ENCODE measurements around the gene CDH4.

Gene CDH4

DNA sequence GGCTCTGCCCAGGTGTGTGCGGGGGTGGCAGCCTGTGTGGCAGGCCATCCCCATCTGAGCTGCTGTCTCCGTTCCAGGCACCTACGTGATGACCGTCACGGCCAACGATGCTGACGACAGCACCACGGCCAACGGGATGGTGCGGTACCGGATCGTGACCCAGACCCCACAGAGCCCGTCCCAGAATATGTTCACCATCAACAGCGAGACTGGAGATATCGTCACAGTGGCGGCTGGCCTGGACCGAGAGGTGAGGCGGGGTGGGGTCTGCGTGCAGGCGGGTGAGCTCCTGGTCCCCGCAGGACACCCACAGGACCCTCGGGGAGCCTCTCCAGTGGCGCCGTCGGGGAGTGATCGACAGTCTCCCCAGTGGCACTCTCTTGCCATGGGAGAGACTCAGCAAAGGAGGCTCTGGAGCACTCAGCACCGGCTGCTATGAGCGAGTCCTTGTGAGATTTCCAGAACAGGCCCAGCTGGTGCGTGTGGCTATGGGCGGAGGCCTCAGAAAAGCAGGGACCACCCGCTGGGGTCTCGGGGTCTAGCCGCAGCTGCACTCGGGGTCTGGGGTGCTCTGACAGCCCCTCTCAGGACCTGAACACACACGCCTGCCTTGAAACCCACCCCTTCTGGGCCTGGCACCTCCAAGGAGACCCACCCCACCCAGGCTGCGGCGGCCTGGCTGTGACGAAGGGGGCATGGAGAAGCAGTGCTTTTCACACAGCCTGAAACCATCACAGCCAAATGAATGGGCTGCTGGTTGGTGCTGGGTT is 621.8 kb downstream of the CDH4 start:
- DNase-seq (ENCODE audit: low spot score) (no peak), FAIRE-seq (no peak)

DNA sequence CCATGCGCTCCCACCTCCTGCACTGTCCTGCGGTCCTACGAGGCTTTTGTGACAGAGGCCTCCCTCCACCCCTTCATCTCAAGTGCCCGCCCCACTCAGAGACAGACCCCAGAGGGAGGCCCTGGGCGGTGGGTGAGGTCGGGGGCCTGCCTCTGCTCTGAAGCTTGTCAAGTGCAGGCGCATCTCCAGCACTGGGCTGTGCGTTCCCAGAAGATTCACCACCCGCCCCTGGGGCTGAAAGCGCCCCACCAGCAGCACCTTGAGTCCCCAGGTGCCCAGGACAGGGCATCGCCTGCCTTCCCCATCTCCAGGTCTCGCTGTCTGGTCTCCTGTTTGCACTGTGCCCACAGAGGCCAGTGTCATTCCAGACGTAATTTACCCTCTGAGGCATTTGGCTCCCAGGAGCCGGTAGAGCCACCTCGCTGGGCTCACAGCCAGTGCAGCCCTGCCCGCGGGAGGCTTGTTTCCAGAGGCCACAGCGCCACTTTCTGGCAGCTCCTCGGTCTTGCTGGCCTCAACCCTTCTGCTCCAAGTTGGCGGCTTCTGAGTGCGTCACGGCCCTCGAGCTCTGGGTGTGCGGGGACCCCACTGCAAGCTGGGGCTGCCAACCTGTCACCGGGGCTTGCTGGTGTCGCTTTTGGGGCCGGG is 622.5 kb downstream of the CDH4 start:
- no peak for FAIRE-seq
- no peak for DNase-seq (ENCODE audit: low spot score)

DNA sequence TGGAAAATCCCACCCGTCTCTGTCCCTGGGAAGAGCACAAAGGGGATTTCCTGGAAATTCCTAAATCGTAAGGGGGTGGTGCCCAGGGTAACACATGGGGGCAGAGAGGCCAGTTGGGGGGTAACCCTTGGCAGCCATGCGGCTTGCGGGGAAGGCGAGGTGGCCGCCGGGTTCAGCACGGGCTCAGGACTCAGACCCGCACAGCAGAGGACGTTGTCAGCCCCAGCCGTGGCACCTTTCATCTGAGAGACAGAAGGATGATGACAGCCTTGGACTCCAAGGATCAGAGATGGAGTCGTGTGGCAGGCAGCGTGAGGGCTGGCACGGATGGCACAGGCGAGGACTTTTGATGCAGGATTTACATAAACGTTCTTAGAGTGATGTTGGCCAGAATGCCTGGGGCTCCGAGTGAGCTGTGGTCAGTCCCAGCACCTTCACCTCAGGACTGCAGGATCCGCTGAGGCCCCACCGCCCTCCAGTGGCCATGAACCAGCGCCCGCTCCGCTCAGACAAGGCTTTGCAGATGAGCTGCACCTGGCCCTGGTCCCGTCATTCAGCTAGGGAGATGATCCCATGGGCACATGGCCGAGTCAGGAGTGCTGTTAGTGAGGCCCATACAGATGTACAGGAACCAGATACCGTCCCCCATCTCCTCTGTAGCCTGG is 623.3 kb downstream of the CDH4 start:
- no peak for DNase-seq (ENCODE audit: low spot score)
- FAIRE-seq, result no peak

DNA sequence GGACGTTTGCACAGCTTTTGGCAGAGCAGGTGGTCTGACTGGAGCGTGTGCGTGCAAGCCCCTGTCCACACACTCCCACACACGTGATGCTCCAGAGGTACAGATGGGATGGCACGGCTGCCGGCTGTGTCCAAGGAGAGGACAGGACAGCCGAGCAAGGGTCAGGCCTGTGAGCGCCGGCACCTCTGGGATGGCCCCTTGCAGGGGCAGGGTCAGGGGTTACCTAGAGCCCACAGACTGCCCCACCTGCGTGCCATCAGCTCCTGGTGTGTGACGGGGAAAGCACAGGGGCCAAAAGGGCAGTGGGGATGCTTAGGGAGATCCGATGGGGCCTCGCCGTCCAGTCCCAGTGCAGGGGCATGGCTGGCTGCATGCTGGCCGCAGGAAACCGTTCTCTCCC is 623.9 kb downstream of the CDH4 start:
- DNase-seq (ENCODE audit: low spot score), result no peak
- FAIRE-seq, result no peak

DNA sequence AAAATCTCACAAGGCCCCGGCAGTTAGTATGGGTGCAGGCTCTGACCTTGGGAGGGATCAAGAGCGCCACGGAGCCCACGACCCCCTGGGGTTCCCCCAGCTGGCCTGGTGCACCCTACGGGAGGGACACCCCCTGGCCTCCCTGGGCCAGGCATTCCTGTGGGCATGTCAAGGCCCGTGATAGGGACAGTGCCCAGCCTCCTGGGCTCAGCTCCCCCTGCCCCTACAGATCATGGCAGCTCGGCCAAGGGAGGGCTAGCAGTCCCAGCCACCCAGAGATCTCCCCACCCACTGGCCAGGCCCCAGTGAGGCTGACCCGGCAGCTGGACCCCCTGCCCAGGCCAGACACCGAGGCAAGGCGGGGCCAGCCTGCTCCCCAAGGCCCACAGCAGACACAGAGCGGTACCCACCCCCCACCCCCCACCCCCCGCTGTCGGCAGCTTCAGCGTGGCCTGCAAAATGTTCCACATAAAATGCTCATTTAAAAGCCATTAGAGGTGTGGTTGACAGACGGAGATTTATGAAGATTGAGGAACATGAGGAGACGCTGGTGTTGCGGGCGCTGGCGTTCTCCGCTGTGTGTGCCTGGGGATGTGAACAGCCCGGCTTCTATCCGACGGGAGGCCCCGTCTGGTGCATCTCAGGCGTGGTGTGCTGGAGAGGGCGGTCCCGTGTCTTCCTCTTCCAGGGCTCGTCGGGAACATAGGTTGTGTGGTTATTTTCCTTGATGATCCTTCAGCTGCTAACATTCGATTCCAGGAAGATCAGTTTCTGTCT is 625.1 kb downstream of the CDH4 start:
- no peak for FAIRE-seq
- DNase-seq (ENCODE audit: low spot score), result no peak

DNA sequence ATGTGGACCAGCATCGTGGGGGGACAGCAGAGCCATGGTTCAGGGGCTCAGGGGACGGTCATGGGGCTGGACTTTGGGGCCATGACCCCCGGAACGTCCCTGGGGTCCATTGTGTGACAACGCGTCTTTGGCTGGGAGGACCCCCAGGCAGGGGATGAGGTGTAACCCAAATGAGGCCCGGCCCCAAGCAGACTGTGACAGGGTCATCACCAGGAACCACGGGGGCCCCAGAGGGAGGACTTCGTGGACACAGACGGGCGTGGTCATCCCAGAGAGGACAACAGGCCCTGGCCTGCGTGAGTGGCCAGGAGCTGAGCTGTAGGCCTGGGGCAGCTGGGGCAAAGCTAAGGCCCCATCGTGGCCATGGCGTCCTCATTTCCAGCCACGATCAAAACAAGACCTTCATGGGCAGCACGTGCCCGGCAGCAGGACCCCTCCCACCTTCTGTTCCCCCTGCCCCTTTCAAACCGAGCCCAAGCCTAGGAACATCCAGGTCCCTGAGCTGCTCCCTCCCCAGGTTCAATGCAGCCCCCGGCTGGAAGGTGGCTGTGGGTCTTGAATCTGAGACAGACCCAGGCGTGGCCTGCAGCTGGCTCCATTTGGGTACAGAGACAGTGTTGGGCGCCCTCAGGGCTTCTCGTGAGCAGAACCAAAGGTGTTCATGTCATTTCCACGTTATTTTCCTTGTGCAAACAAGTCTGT is 625.9 kb downstream of the CDH4 start:
- no peak for DNase-seq (ENCODE audit: low spot score)
- no peak for FAIRE-seq

DNA sequence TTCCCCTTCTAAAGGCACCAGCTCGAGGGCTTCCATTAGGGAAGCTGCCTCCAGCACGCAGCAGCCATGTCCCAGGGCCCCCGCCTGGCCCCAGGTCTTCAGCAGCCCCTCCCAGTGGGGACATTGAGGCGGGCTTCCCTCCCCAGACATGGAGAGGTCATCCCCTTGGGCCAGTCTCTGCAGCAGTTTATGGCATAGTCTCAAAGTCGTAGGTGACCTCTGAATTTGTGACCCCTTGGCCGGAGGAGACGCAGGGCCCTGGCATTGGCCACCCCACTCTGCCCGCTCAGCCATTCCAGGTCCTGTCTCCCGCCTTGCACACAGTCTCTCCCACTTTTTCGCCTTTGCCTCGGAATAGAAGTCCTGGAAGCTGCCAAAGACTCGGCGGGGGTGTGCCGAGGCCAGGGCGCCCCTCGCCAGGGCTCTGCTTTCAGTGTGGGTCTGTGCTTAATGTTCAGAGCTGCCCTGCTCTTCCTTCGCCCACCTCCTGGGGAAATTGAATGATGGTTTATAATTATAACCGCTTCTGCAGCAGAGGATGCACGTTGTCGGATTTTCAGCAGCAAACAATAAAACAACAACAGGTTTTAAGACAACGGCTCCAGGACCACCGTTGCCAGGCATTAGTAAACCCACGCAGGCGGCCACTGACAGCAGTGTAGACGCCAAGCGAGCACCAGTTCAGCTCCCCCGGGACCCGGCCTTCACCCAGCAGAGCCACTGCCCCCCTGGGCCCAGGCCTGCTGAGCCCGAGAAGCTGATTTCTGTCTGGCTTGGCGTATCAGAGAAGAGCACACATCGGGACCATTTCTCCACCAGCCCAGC is 626.6 kb downstream of the CDH4 start:
- DNase-seq (ENCODE audit: low spot score) (no peak), FAIRE-seq (no peak)

DNA sequence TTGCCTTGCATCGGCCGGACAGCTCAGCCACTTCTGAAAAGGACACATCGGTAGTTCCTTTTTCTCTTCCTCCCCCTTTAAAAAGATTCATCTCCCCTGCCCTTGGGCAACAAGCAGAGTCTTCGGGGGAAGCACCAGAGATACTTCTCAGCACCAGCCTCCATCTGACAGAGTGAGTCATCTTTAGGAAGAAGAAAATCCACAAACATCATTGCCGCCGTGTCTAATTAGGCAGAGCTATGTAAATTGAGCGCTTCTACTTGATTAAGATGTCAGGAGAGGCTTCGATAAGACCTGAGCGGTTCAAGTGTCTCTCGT is 627.2 kb downstream of the CDH4 start:
- FAIRE-seq (no peak), DNase-seq (ENCODE audit: low spot score) (no peak)

DNA sequence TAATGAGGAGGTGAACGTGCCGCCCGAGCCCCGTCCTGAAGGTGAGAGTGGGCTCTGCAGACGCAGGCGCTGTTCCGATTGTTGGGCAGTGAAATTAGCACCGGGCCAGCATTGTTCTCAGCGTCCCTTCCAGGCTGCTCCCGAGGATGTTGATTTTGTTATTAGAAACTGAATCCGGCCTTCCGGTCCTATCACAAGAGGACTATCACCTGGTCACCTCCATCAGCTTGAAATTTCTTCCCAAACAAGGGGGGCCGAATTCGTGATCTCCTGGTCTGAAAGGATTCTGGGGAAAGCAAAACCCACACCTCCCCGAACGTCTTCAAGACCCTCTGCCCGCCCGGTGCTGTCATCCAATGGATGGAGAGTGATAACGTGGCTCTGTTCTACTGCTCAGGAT is 627.6 kb downstream of the CDH4 start:
- DNase-seq (ENCODE audit: low spot score) (no peak), FAIRE-seq (no peak)

DNA sequence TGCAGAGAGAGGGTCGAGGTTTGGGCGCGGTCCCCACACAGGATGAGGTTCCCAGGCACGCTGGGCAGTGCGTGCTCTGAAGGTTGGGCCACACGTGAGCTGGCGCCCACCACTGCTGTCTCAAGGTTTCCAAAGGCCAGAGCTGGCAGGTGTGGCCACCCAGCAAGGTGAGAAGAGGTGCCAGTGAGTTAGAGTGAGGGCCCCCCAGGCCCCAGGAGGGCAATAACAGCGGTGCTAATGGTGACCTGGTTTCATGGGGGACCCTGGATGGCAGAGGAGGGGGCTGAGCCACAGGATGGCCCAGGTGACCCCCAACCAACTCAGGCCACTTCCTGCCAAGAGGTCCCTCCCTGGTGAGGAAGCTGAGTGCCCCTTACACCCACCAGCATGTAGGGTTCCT is 628.6 kb downstream of the CDH4 start:
- no peak for FAIRE-seq
- DNase-seq (ENCODE audit: low spot score), result no peak

DNA sequence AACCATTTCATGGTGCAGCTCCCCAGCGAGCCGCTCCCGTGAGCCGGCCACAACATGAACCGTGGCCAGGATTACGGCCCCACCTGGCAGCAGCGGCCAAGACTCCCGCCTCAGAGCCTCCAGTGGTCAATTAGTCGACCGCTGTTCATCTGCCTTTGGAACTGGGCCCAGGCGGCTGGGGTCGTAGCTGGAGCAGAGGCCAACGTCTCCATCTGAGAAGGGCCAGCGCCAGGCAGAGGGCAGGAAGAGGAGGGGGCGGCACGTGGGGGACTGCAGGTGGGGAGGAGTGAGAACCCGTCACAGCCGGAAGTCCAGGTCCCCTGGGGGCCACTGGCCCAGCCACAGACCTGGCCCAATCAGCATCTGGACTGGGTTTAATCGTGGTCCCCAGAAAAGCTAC is 629.4 kb downstream of the CDH4 start:
- no peak for DNase-seq (ENCODE audit: low spot score)
- FAIRE-seq, result no peak

DNA sequence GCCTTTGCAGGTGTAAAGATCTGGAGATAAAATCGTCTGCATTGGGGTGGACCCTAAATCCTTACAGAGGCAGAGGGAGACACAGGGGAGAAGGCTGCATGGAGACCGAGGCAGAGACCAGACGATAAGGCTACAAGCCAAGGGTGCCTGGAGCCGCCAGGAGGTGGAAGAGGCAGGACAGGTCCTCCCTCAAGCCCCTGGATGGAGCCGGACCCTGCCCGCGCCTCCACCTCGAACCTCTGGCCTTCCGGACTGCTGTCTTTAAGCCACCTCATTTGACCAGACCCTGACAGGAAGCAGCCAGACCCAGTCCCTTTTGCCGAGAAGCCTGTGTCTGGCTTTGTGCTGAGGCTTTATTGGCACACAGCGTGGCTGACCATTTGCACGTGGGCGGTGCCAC is 629.8 kb downstream of the CDH4 start:
- no peak for FAIRE-seq
- DNase-seq (ENCODE audit: low spot score), result no peak

DNA sequence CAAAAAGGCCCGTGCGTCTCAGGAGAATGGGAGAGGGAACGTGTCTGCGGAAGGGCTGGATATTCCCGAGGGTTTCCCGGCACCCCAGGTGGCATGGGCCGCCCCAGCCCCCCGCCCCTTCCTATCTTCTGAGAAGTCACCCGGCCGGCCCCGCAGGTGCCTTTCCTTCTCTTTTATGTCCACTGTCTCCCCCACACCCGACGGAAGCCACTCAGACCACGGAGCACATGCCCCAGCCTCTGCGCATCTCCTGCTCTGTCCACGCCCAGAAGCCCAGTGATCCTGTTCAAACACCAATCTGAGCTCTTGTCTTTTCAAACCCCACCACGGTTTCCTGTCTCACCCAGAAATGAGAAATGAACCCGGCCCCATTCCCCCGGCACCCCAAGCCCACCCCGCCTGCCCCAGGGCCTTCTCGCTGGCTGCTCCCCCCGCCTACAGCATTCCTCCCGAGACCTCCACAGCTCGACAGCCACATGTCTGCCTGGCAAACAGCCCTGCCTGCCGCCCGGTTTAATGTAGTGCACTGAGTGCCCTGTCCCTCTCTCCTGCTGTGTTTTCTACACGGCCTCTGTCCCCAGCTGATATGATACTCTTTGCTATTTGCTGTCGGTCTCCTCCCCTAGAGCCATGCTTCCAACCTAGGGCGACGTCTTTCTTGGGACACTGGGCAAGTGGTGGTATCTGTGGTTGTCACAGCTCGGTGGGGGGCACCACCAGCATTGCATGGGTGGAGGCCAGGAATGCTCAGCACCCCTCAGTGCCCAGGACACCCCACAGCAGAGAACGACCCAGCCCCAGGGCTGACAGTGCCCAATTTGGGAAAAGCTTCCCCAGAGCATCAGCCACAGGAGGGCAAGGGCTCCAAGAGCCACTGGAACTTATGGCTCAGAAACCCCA is 630.9 kb downstream of the CDH4 start:
- no peak for DNase-seq (ENCODE audit: low spot score)
- FAIRE-seq, result no peak

DNA sequence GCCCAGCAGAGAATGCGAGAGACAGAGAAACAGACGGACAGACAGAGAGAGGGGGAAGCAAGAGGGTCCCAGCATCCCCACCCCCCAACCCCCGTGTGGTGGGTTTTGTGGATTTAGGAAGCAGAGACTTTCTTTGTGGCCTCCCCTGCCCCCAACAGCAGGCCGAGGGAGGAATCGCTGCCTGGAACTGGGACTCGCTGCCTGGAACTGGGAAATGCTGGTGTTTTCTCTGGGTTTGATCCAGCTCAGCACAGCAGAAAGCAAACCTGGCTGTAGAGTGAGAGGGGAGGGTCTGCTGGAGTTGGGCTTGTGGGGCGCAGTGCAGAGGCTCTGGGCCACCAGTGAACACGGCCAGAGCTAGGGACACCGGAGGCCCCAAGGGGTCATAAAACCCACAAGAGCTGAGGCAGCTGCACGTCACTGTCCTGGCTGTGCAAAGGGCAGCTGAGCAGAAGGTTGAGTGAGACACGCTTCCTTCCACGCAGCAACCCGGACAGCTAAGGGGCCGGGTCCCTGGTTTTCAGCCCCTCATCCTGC is 631.9 kb downstream of the CDH4 start:
- FAIRE-seq (no peak), DNase-seq (ENCODE audit: low spot score) (no peak)

DNA sequence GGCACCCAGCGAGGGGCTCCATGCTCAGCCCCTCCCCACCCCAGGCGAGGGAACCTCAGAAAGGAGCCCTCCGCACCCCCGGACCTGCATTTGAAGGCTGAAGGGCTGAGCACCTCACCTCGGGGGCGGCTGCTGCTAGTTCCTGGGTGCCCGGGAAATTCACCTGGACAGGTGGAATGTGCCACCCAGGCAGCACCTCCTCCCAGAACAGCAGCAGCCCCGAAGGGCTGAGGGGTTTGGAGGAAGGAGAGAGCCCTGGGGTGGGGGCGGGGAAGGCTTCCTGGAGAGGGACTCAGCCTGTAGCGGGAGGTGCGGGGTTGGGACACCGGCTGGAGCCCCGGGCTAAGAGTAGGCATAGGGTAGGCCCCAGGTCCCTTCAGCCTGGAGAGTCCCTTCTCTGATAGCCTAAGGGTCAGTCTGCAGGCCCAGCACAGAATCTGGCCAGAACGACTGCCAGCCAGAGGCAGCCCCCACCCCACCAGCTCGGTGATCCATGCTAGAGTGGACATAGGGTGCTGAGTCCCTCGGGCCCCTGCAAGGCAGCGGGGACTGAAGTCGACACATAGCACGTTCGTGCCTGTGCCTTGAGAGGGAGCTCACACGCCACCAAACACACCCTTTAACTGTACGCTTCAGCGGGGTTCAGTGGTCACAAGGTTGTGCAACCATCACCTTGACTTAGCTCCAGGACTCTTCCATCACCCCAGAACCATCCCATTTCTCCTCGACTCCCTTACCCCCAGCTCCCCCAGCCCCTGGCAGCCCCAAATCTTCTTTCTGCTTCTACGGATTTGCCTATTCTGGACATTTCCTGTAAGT is 632.7 kb downstream of the CDH4 start:
- FAIRE-seq (no peak), DNase-seq (ENCODE audit: low spot score) (no peak)

DNA sequence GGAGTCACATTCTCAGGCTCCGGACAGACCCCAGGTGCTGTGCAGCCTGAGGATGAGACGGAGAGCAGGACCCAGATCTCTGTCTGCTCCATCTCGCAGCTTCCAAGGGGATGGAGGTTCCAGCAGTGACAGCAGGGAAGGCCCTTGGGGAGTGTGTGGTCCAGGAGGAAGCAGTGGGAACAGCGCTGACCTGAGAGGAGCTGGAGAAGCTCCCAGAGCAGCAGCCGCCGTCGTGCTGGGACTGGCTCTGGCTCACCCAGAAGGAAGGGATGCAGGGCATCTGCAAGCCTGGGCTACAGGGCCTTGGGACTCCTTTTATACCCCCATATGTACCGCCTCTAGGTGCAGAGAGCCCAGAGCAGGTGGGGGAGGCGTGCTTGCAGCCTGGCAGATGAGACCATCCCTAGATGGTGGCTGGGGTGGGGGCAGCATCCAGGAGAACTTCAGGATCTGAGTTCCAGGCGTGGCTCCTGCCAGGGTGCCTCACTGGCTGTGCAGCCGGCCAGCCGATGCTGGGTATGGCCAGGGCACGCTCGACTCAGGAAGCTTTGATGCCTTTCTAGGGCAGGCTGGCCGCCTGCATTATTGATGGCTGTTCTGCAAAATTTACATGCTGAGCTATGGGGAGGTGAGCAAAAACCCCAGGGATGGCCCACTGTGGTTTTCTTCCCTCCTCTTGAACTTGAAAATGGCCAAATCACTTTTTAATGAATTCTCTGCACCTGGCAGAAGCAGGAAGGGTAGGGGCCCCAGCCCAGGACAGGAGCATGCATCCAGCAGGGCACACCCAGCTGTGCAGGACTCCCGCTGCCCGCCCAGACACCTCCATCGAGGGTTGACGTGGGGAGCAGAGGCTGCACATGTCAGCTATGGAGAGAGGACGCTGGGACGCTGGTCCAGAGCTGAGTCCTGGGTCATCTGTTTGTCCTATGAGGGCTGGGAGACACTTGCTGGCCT is 634.0 kb downstream of the CDH4 start:
- no peak for DNase-seq (ENCODE audit: low spot score)
- no peak for FAIRE-seq
